Thymus (tissue), 11 donors: ENCODE measurements around the gene DSN1. TPM values are rescaled to one million over a fixed set of nuclear protein-coding genes. Genes with fewer than 3 reads are reported as not detected.
"Not testable (repeated sequence)": the region's sequence is repeated elsewhere in the genome, so short reads cannot be mapped to it uniquely, and the experiment has no call there.

ENCODE experiments used
- DNase-seq, 9 donors: peaks; one replicate each; pipeline ENCODE4 v3.0.0-alpha.2; 2013; ENCODE audit warnings: low spot score in 9 of 9, low read depth in 6 of 9, missing footprints in 1 of 9
- H3K27ac ChIP-seq, 2 donors: one replicate each; pipeline ENCODE4 v1.5.1; 2013; ENCODE audit warnings: control low read depth in 1 of 2, low read depth in 1 of 2, low read length in 1 of 2, mild to moderate bottlenecking in 1 of 2, moderate library complexity in 1 of 2
- H3K27me3 ChIP-seq, 2 donors: one replicate each; pipeline ENCODE4 v1.5.1; 2013; ENCODE audit warnings: low read length in 1 of 2; ENCODE audit not compliant: control insufficient read depth in 2 of 2, insufficient read depth in 1 of 2
- H3K36me3 ChIP-seq, 2 donors: one replicate each; pipeline ENCODE4 v1.5.1; 2013; ENCODE audit warnings: low read length in 1 of 2, mild to moderate bottlenecking in 1 of 2, moderate library complexity in 1 of 2; ENCODE audit not compliant: control insufficient read depth in 2 of 2, insufficient read depth in 2 of 2
- H3K4me1 ChIP-seq, 2 donors: one replicate each; pipeline ENCODE4 v1.5.1; 2013; ENCODE audit warnings: low read length in 2 of 2; ENCODE audit not compliant: control insufficient read depth in 2 of 2, insufficient read depth in 2 of 2
- H3K4me3 ChIP-seq, 2 donors: one replicate each; pipeline ENCODE4 v1.5.1; 2013; ENCODE audit warnings: low read length in 2 of 2, control low read depth in 1 of 2, mild to moderate bottlenecking in 1 of 2
- H3K9me3 ChIP-seq, 2 donors: one replicate each; pipeline ENCODE4 v1.5.1; 2013; ENCODE audit warnings: low read length in 1 of 2, mild to moderate bottlenecking in 1 of 2; ENCODE audit not compliant: control insufficient read depth in 2 of 2, insufficient read depth in 1 of 2
- WGBS: extraction: QIAGEN DNeasy Blood & Tissue Kit; methylation state at CpG from one replicate; pipeline ENCODE4 v1.1.7; 2013; 5-methylcytosine and 5-hydroxymethylcytosine counted together
- polyA plus RNA-seq: library from polyadenylated mRNA; stranded (reverse); fragments of 200-250 nt; gene quantifications from one replicate; pipeline ENCODE4 v1.2.3, GENCODE V29; 2013
- total RNA-seq: library from RNA; stranded (reverse); fragments of 120-200 nt; gene quantifications from one replicate; pipeline ENCODE4 v1.2.4, GENCODE V29; 2013
- donor health status: healthy.

Gene DSN1
- total and polyA plus RNA-seq, 2 donors: 16.4 to 20.6 TPM

DNA sequence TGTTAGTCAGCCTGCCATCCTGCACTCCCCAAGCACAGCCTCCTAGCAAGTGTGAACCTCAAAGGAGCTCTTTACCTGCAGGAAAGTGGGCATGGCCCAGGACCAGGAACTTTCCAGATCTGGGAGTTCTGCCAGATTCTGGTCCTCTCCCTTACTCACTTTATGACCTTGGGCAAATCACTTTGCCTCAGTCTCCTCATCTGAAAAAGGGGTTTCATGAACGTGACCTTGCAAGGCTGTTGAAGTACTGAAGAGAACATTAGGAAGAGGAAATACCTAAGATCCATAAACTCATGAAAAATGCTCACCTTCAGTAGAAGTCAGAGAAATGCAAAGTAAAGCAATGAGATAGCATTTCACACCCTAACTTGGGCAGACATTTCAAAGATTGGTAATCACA lies 26.8 kb upstream of the DSN1 start:
- DNase-seq: no peak
- Histone ChIP-seq H3K4me3 (no peak overlapping the region), H3K9me3 (no peaks in the 10 kb centered on the region), H3K4me1 (no peaks in the 10 kb centered on the region), H3K36me3 (peaks cover 19 to 35% of the 10 kb centered on the region in 2 donors), H3K27ac (no peak overlapping the region), H3K27me3 (no peaks in the 10 kb centered on the region)
- 96% methylated on average over 1 of the region's 1 CpG for WGBS

DNA sequence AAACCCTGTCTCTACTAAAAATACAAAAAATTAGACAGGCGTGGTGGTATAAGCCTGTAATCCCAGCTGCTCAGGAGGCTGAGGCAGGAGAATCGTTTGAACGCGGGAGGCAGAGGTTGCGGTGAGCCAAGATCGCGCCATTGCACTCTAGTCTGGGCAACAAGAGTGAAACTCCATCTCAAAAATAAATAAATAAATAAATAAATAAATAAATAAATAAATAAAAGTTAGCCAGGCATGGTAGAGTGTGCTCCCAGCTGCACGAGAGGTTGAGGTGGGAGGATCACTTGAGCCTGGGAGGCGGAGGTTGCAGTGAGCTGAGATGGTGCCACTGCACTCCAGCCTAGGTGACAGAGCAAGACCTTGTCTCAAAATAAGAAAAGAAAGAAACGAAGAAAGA lies 25.8 kb upstream of the DSN1 start:
- DNase-seq, H3K4me1 ChIP-seq, H3K9me3 ChIP-seq, H3K27me3 ChIP-seq, H3K4me3 ChIP-seq, H3K27ac ChIP-seq: not testable (repeated sequence)
- peaks cover 18 to 29% of the 10 kb centered on the region in 2 donors for H3K36me3 ChIP-seq
- WGBS: 97% methylated on average over 10 of the region's 10 CpGs

DNA sequence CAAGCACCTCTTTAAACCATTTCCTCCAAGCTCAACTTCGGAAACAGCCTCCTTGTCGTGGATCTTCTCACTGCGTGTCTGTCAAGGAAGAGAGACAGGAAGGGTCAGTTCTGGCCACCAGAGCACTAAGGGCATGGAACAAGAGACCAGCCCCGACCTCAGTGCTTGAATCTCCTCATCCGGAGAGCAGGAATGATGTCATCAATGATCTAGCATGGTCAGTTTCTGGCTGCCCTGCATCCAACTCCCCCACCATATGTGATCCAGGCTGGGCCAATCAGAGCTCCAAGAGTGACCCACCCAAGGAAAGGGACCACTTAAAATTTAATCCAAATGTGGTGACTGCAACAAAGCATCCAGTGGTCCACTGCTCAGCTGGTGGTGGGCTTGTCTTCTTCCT lies 23.3 kb upstream of the DSN1 start:
- Histone ChIP-seq H3K27me3 (no peaks in the 10 kb centered on the region), H3K4me3 (no peak overlapping the region), H3K9me3 (no peaks in the 10 kb centered on the region), H3K4me1 (no peaks in the 10 kb centered on the region), H3K27ac (no peak overlapping the region), H3K36me3 (peaks cover 19 to 38% of the 10 kb centered on the region in 2 donors)
- DNase-seq: no peak
- 98% methylated on average over 5 of the region's 5 CpGs for WGBS

DNA sequence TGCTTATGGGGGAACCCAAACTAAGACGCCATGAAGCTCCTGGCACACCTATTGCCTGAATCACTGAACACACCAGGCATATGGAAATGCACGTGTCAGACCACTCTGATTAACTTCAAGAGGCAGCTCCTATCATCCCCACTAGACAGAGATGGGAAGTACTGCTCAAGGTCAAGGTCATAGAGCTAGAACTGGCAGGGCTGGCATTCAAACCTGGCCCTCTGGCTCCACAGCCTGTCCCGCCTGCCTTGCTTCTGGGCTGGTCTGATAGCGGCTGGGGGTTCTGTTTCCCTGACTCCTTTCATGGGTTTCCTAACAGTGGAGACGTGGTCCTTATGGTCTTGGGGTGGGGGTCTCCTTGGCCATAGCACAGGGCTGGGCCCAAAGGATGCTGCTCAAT lies 22.6 kb upstream of the DSN1 start:
- no peak overlapping the region for H3K27ac ChIP-seq
- H3K27me3 ChIP-seq: no peaks in the 10 kb centered on the region
- H3K4me3 ChIP-seq: no peak overlapping the region
- H3K4me1 ChIP-seq: no peaks in the 10 kb centered on the region
- WGBS: 96% methylated on average over 5 of the region's 5 CpGs
- no peak for DNase-seq
- no peaks in the 10 kb centered on the region for H3K9me3 ChIP-seq
- H3K36me3 ChIP-seq: peaks cover 19 to 38% of the 10 kb centered on the region in 2 donors

DNA sequence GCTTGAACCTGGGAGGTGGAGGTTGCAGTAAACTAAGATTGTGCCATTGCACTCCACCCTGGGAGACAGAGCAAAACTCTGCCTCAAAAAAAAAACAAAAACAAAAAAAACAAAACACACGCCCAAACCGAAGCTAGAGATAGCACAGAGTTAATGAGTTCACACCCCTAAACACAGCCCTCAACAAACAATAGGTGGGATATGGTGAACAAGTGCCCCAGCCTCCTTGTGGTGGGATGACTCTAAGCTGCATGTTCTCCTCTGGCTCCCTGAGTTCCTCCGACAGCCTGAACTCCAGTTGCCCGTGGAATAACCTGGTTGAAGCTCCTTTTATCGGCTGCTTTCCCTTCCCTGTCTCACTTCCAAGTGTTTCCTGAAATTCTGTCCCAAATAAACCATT lies 22.1 kb upstream of the DSN1 start:
- H3K27ac ChIP-seq: no peak overlapping the region
- no peaks in the 10 kb centered on the region for H3K4me1 ChIP-seq
- H3K9me3 ChIP-seq: no peaks in the 10 kb centered on the region
- no peak for DNase-seq
- peaks cover 16 to 38% of the 10 kb centered on the region in 2 donors for H3K36me3 ChIP-seq
- no peak overlapping the region for H3K4me3 ChIP-seq
- H3K27me3 ChIP-seq: no peaks in the 10 kb centered on the region
- WGBS: 98% methylated on average over 5 of the region's 5 CpGs

DNA sequence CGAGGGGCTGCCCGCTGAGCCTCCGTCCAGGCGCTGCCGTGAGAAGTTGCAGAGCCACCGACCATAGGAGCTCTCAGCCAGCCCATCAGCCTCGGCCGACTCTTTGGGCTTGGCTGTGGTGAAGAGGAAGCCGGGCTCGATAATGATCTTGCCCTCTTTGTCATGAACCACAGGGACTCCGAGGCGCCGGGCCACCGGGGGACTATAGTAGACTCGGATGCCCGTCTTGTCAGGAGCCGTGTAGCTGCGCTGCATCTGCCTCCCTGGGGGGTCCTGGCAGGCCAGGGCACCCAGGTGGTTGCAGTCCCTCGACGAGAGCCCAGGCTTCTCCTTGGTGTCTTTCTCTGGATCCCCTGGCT lies 20.5 kb upstream of the DSN1 start:
- no peaks in the 10 kb centered on the region for H3K9me3 ChIP-seq
- WGBS: 97% methylated on average over 20 of the region's 20 CpGs
- H3K4me3 ChIP-seq: no peak overlapping the region
- peaks cover 9 to 35% of the 10 kb centered on the region in 2 donors for H3K36me3 ChIP-seq
- no peak overlapping the region for H3K27ac ChIP-seq
- no peak for DNase-seq
- H3K27me3 ChIP-seq: no peaks in the 10 kb centered on the region
- no peaks in the 10 kb centered on the region for H3K4me1 ChIP-seq

DNA sequence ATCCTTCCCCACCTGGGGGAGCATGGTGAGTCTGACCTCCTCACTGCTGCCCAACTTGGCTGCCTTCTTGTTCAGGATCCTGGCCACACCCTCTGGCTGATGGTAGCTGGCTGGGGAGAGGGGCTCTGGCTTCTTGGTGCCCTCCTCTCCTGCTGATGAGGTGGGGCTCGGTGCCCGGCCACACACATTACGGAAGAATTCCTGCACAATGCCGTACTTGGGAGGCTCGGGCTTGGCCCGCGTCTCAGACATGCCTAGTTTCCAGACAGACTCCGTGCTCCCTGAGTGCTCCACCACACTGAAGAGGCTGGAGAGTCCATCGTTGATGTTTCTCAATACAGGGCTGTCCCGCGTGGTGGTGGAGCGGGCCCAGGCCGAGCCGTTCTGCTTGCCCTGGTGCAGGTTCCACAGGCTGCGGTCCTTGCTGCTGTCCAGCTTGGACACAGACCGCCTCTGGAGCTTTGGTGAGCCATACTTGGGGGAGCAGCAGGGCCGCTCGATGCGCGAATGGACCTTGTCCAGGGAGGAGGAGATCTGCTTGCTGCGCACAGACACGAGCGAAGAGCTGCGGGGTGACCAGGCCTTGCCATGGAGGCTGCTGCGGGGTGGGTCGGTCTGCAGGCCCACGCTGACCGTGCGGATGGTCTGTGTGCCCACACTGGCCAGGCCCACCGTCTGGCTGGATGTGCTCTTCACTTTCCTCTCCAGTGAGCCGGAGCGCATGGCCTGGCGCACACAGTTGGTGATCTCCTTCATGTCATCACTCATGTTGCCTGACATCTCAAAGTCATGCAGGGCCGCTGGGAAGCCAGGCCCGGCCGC lies 19.9 kb upstream of the DSN1 start:
- no peak overlapping the region for H3K4me3 ChIP-seq
- DNase-seq: no peak
- peaks cover 9 to 35% of the 10 kb centered on the region in 2 donors for H3K36me3 ChIP-seq
- H3K27ac ChIP-seq: no peak overlapping the region
- H3K27me3 ChIP-seq: no peaks in the 10 kb centered on the region
- H3K4me1 ChIP-seq: no peaks in the 10 kb centered on the region
- no peaks in the 10 kb centered on the region for H3K9me3 ChIP-seq
- WGBS: 98% methylated on average over 36 of the region's 36 CpGs

DNA sequence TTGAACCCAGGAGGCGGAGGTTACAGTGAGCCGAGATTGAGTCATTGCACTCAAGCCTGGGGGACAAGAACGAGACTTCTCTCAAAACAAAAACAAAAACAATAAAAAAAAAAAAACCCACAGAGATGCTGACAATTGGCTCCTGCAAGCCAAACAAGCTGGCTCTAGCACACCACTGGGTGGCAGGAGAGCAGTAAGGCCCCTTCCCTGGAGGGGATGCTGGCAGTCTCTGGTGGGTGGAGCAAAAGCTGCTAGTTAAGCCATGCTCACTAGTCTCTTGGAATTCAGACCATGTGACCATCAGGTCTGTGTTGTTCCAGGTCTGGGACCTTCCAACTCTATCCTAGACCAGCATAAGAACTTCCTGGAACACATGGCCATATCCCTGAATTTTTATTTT lies 18.9 kb upstream of the DSN1 start:
- 96% methylated on average over 3 of the region's 3 CpGs for WGBS
- Histone ChIP-seq H3K9me3 (no peaks in the 10 kb centered on the region), H3K27me3 (no peaks in the 10 kb centered on the region), H3K27ac (no peak overlapping the region), H3K4me3 (no peak overlapping the region), H3K4me1 (no peaks in the 10 kb centered on the region), H3K36me3 (peaks cover 5 to 31% of the 10 kb centered on the region in 2 donors)
- peak in 1 of 9 donors; percentile 21 for DNase-seq

DNA sequence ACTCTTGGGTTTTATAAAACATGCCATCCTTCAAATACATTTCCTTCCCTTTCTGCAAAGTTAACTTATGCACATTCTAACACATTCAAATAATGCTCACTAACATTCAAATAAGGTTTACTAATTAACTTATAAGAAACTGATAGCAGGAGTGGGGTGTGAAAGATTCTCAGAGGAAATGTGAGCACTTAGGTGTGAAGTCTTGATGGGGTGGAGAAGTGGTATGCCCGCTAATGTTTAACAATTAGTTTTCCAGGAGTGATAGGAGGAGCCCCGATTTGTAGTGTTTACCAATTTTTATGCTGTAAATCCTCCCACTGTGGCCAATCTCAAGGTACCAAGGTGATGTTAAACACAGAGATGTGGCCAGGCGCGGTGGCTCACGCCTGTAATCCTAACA lies 18.3 kb upstream of the DSN1 start:
- no peak overlapping the region for H3K4me3 ChIP-seq
- 97% methylated on average over 5 of the region's 5 CpGs for WGBS
- no peak overlapping the region for H3K27ac ChIP-seq
- no peaks in the 10 kb centered on the region for H3K9me3 ChIP-seq
- no peak for DNase-seq
- no peaks in the 10 kb centered on the region for H3K27me3 ChIP-seq
- H3K36me3 ChIP-seq: peaks cover 5 to 25% of the 10 kb centered on the region in 2 donors
- H3K4me1 ChIP-seq: no peaks in the 10 kb centered on the region
